Nephron (organoid): ENCODE results near the gene DPY19L3.

Source experiments
- H3K27ac Mint-ChIP-seq, 3 experiments: 2 replicates each; pipeline ENCODE4 v1.8.0; 2020; ENCODE audit warnings: mixed read lengths in 3 of 3, mild to moderate bottlenecking in 2 of 3, moderate library complexity in 1 of 3
- H3K27me3 Mint-ChIP-seq: 2 replicates; pipeline ENCODE4 v1.8.0; 2021; ENCODE audit warnings: low read depth, mild to moderate bottlenecking, moderate library complexity, mixed read lengths
- H3K36me3 Mint-ChIP-seq: 2 replicates; pipeline ENCODE4 v1.8.0; 2020; ENCODE audit warnings: low read depth, mixed read lengths
- H3K4me1 Mint-ChIP-seq: 2 replicates; pipeline ENCODE4 v1.8.0; 2020; ENCODE audit warnings: mixed read lengths
- H3K4me3 Mint-ChIP-seq, 3 experiments: 2 replicates each; pipeline ENCODE4 v1.8.0; 2020; ENCODE audit warnings: mild to moderate bottlenecking in 3 of 3, mixed read lengths in 3 of 3, moderate library complexity in 2 of 3
- H3K9me3 Mint-ChIP-seq: 2 replicates; pipeline ENCODE4 v1.8.0; 2020; ENCODE audit warnings: mixed read lengths
- TF ChIP-seq, protein P1 (sequence below), 3 experiments: fragments of 200-600 bp; sonication (generic); IDR thresholded peaks; one replicate each; pipeline ENCODE4 v1.5.0; 2021; ENCODE audit warnings: antibody characterized with exemption in 3 of 3; ENCODE audit not compliant: unreplicated experiment in 3 of 3

DPY19L3 gene

GRCh38 chr19:32464279-32464678 lies 58.7 kb downstream of the DPY19L3 start:
- Mint-ChIP-seq H3K36me3 (peaks cover 43% of the 10 kb centered on the region), H3K9me3 (no peaks in the 10 kb centered on the region), H3K4me3 (no peak overlapping the region), H3K4me1 (no peaks in the 10 kb centered on the region), H3K27ac (no peak overlapping the region), H3K27me3 (no peaks in the 10 kb centered on the region)
- TF ChIP-seq, protein P1, sequence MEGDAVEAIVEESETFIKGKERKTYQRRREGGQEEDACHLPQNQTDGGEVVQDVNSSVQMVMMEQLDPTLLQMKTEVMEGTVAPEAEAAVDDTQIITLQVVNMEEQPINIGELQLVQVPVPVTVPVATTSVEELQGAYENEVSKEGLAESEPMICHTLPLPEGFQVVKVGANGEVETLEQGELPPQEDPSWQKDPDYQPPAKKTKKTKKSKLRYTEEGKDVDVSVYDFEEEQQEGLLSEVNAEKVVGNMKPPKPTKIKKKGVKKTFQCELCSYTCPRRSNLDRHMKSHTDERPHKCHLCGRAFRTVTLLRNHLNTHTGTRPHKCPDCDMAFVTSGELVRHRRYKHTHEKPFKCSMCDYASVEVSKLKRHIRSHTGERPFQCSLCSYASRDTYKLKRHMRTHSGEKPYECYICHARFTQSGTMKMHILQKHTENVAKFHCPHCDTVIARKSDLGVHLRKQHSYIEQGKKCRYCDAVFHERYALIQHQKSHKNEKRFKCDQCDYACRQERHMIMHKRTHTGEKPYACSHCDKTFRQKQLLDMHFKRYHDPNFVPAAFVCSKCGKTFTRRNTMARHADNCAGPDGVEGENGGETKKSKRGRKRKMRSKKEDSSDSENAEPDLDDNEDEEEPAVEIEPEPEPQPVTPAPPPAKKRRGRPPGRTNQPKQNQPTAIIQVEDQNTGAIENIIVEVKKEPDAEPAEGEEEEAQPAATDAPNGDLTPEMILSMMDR (IDR thresholded peaks at IDR 0.05; ENCODE audit: unreplicated experiment in 3 of 3), result peak; percentile 24 to 50 (median 40)

DNA sequence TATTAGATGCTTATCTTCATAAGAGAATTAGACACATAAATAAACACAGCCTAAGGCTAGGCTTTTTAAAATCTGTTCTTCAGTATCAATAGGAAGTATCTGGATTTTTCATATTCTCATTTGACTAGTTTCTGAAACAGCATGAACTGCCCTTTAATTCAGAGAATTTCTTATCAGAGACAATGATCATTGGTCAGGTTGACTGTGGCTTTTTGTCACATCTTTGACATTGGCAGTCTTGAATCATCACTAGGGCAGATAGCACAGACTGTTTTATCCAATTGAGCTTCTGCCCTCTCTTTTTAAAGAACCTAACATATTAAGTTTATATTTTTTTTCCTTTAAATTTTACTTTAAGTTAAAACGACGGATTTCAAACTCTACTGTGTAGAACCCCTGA lies 59.6 kb downstream of the DPY19L3 start:
- H3K4me1 Mint-ChIP-seq, result no peaks in the 10 kb centered on the region
- H3K27me3 Mint-ChIP-seq, result no peaks in the 10 kb centered on the region
- H3K27ac Mint-ChIP-seq, result no peak overlapping the region
- TF ChIP-seq, protein P1 (IDR thresholded peaks at IDR 0.05; ENCODE audit: unreplicated experiment in 3 of 3), result no peak
- no peak overlapping the region for H3K4me3 Mint-ChIP-seq
- H3K36me3 Mint-ChIP-seq, result peaks cover 42% of the 10 kb centered on the region
- no peaks in the 10 kb centered on the region for H3K9me3 Mint-ChIP-seq

DNA sequence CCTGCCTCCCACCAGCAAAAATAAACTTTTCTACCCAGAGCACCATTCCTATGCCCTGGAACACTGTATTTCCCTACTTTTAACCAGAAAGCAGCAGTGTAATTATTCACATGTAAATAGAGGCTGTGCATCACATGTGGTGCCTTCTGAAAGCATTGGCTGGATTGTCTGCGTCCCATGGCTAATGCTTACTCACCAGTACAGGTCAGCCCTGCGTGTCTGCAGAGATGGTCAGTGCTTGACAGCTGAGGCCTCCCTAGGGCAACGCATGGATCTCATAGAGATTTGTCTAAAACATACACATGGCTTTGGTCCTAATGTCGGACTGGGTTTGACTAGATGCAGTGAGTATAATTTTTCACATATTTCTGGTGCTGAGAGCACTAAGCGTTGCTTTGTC lies 64.2 kb downstream of the DPY19L3 start:
- Mint-ChIP-seq H3K27me3 (no peaks in the 10 kb centered on the region), H3K4me3 (no peak overlapping the region), H3K36me3 (peaks cover 45% of the 10 kb centered on the region), H3K9me3 (no peaks in the 10 kb centered on the region), H3K27ac (no peak overlapping the region), H3K4me1 (no peaks in the 10 kb centered on the region)
- TF ChIP-seq, protein P1 (IDR thresholded peaks at IDR 0.05; ENCODE audit: unreplicated experiment in 3 of 3), result no peak

DNA sequence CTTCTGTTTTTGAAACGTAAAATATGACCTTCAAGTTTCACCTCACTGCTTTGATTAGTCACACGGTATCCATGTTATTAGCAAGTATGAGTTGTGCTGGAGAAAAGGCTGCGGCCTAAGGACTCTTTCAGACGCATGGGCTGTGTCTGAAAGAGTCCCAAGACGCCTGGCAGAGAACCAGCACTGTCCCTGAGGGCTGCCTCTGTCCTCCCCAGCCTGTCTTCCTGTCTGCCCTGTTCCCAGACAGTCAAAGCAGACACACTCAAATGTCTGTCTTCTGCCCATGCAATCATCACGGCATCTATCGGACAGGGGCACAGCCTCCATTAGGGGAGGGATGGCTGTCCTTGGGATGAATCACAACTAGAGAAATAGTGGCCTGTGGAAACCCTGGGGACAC lies 65.5 kb downstream of the DPY19L3 start:
- TF ChIP-seq, protein P1 (IDR thresholded peaks at IDR 0.05; ENCODE audit: unreplicated experiment in 3 of 3), result no peak
- no peak overlapping the region for H3K4me3 Mint-ChIP-seq

DNA sequence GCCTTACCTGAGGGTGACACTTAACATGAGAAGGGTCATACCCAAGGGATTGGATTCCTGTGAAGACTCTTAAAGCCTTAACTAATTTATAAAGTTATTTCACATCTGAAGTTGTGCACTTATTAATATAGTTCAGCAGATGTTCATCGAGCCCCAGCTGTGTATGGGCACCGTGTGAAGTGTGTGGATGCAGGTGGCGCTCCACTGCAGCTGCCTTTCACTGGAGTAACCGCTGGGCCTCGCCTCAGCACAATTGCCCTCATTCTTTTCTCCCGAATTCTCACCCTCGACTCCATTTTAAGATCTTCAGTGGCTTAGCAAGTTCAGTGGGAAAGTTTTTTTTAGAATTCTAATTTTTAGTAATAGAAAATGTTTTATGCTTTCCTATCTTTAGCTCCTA lies 66.2 kb downstream of the DPY19L3 start:
- peaks cover 45% of the 10 kb centered on the region for H3K36me3 Mint-ChIP-seq
- TF ChIP-seq, protein P1 (IDR thresholded peaks at IDR 0.05; ENCODE audit: unreplicated experiment in 3 of 3), result no peak
- no peak overlapping the region for H3K27ac Mint-ChIP-seq
- H3K4me1 Mint-ChIP-seq, result no peaks in the 10 kb centered on the region
- H3K27me3 Mint-ChIP-seq, result no peaks in the 10 kb centered on the region
- no peaks in the 10 kb centered on the region for H3K9me3 Mint-ChIP-seq
- H3K4me3 Mint-ChIP-seq, result no peak overlapping the region

More for the DNA sequence above, 65.5 kb downstream of the DPY19L3 start:
- no peaks in the 10 kb centered on the region for H3K9me3 Mint-ChIP-seq
- peaks cover 40% of the 10 kb centered on the region for H3K36me3 Mint-ChIP-seq
- no peak overlapping the region for H3K27ac Mint-ChIP-seq
- no peaks in the 10 kb centered on the region for H3K4me1 Mint-ChIP-seq
- H3K27me3 Mint-ChIP-seq, result no peaks in the 10 kb centered on the region

- H3K36me3 Mint-ChIP-seq, result peaks cover 55% of the 10 kb centered on the region
- H3K9me3 Mint-ChIP-seq, result no peaks in the 10 kb centered on the region
- H3K4me3 Mint-ChIP-seq, result no peak overlapping the region
- TF ChIP-seq, protein P1 (IDR thresholded peaks at IDR 0.05; ENCODE audit: unreplicated experiment in 3 of 3), result no peak
- H3K27me3 Mint-ChIP-seq, result no peaks in the 10 kb centered on the region
- no peak overlapping the region for H3K27ac Mint-ChIP-seq
- no peaks in the 10 kb centered on the region for H3K4me1 Mint-ChIP-seq
Observed at GRCh38 chr19:32475141-32476031, 69.8 kb downstream of the DPY19L3 start.
